ENCODE data around the gene ZBED1.

Gene ZBED1

GRCh38 chrX:2542826-2543521 lies 42.2 kb upstream of the ZBED1 start:
- TF ChIP-seq, protein P1, sequence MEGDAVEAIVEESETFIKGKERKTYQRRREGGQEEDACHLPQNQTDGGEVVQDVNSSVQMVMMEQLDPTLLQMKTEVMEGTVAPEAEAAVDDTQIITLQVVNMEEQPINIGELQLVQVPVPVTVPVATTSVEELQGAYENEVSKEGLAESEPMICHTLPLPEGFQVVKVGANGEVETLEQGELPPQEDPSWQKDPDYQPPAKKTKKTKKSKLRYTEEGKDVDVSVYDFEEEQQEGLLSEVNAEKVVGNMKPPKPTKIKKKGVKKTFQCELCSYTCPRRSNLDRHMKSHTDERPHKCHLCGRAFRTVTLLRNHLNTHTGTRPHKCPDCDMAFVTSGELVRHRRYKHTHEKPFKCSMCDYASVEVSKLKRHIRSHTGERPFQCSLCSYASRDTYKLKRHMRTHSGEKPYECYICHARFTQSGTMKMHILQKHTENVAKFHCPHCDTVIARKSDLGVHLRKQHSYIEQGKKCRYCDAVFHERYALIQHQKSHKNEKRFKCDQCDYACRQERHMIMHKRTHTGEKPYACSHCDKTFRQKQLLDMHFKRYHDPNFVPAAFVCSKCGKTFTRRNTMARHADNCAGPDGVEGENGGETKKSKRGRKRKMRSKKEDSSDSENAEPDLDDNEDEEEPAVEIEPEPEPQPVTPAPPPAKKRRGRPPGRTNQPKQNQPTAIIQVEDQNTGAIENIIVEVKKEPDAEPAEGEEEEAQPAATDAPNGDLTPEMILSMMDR (IDR thresholded peaks at IDR 0.05; ENCODE audit: extremely low read depth, insufficient read depth, missing control alignments) = no peak
- DNase-seq (ENCODE audit: low spot score) = no peak
- in situ Hi-C loops (cut with MboI; ENCODE audit: low pct_unique_long_range_greater_than_20kb, low sequenced_read_pairs, unreplicated experiment) = no loop called here

GRCh38 chrX:2541603-2542002 lies 40.8 kb upstream of the ZBED1 start:
- in situ Hi-C loops (cut with MboI; ENCODE audit: low pct_unique_long_range_greater_than_20kb, low sequenced_read_pairs, unreplicated experiment) = no loop called here
- DNase-seq (ENCODE audit: low spot score) = no peak
- TF ChIP-seq, protein P1 (IDR thresholded peaks at IDR 0.05; ENCODE audit: extremely low read depth, insufficient read depth, missing control alignments) = no peak

GRCh38 chrX:2540426-2540947 lies 39.7 kb upstream of the ZBED1 start:
- in situ Hi-C loops (cut with MboI; ENCODE audit: low pct_unique_long_range_greater_than_20kb, low sequenced_read_pairs, unreplicated experiment) = no loop called here
- DNase-seq (ENCODE audit: low spot score) = no peak
- TF ChIP-seq, protein P1 (IDR thresholded peaks at IDR 0.05; ENCODE audit: extremely low read depth, insufficient read depth, missing control alignments) = no peak

GRCh38 chrX:2539586-2539985 lies 38.8 kb upstream of the ZBED1 start:
- TF ChIP-seq, protein P1 (IDR thresholded peaks at IDR 0.05; ENCODE audit: extremely low read depth, insufficient read depth, missing control alignments) = no peak
- in situ Hi-C loops (cut with MboI; ENCODE audit: low pct_unique_long_range_greater_than_20kb, low sequenced_read_pairs, unreplicated experiment) = no loop called here
- DNase-seq (ENCODE audit: low spot score) = no peak

DNA sequence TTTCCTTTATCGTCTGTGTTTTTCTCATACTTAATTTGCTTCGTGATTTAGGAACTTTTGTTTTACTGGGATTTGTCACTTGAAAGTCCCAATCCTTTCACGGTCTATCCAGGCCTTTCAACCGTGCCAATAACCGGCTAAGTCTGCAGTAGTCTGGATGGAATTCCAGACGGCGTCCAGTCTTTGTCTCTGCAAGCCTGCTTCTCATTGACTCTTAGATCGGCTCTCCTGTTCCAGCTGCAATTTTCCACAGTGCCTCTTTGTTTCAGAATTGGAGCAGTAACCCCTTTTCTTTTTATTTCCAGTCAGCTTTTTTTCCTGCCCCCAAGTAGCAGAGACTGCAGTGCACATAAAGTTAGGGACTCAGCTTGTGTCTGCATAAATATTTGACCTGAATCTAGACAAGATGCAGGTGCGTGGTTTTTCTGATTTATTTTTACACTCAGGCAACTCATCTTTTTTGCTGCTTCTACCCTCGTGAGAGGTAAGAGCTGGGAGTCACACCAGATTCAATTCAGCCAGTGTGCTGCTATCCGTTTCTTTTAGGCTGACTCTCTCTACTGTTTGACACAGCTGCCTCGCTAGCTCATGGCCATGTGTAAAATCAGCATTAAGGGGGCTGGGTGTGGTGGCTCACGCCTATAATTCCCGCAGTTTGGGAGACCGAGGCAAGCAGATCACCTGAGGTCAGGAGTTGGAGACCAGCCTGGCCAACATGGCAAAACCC lies 37.4 kb upstream of the ZBED1 start:
- DNase-seq (ENCODE audit: low spot score) = no peak
- TF ChIP-seq, protein P1 (IDR thresholded peaks at IDR 0.05; ENCODE audit: extremely low read depth, insufficient read depth, missing control alignments) = no peak
- in situ Hi-C loops (cut with MboI; ENCODE audit: low pct_unique_long_range_greater_than_20kb, low sequenced_read_pairs, unreplicated experiment) = no loop called here

GRCh38 chrX:2536974-2537373 lies 36.2 kb upstream of the ZBED1 start:
- TF ChIP-seq, protein P1 (IDR thresholded peaks at IDR 0.05; ENCODE audit: extremely low read depth, insufficient read depth, missing control alignments) = no peak
- in situ Hi-C loops (cut with MboI; ENCODE audit: low pct_unique_long_range_greater_than_20kb, low sequenced_read_pairs, unreplicated experiment) = no loop called here
- no peak for DNase-seq (ENCODE audit: low spot score)
